ENCODE measurements around the gene SSMEM1.
"Not testable (repeated sequence)": the region's sequence is repeated elsewhere in the genome, so short reads cannot be mapped to it uniquely, and the experiment has no call there.

DNA sequence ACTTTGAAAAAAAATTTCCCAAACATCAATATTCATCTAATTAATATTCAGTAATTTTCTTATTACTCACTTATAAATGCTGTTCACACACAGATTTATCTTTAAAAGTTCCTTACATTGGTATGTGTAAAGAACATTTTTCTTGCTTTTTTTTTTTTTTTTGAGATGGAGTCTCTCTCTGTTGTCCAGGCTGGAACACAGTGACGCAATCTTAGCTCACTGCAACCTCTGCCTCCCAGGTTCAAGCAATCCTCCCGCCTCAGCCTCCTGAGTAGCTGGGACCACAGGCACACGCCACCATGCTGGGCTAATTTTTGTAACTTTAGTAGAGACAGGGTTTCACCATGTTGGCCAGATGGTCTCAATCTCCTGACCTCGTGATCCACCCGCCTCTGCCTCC is 23.3 kb upstream of the SSMEM1 start:
- TF ChIP-seq, protein P1, sequence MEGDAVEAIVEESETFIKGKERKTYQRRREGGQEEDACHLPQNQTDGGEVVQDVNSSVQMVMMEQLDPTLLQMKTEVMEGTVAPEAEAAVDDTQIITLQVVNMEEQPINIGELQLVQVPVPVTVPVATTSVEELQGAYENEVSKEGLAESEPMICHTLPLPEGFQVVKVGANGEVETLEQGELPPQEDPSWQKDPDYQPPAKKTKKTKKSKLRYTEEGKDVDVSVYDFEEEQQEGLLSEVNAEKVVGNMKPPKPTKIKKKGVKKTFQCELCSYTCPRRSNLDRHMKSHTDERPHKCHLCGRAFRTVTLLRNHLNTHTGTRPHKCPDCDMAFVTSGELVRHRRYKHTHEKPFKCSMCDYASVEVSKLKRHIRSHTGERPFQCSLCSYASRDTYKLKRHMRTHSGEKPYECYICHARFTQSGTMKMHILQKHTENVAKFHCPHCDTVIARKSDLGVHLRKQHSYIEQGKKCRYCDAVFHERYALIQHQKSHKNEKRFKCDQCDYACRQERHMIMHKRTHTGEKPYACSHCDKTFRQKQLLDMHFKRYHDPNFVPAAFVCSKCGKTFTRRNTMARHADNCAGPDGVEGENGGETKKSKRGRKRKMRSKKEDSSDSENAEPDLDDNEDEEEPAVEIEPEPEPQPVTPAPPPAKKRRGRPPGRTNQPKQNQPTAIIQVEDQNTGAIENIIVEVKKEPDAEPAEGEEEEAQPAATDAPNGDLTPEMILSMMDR (IDR thresholded peaks at IDR 0.05; ENCODE audit: poor library complexity), result not testable (repeated sequence)
- TF ChIP-seq EZH2phosphoT487 (IDR thresholded peaks at IDR 0.05; ENCODE audit: low read depth, severe bottlenecking, unreplicated experiment); EZH2 (IDR thresholded peaks at IDR 0.05; ENCODE audit: borderline replicate concordance): not testable (repeated sequence)
